ENCODE data around the gene NBAS.

DNA sequence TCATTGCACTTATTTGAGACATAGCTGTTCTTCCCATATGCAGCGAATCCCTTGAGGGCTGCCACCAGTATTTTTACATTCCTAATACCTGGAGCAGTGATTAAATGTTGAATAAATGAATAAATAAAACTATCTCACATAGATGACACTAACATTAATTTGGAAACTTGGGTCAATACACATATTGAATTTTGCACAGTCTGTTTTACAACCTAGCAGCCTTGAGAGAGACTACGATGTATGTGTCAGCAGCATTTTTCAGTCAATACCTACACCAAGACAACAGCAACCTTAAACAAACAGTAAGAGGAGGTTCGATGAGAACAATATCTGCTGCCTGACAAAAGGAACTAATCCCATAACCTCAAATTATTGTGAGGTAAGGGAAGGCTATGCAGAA, 53.4 kb downstream of the NBAS start:
- TF ChIP-seq, protein P1, sequence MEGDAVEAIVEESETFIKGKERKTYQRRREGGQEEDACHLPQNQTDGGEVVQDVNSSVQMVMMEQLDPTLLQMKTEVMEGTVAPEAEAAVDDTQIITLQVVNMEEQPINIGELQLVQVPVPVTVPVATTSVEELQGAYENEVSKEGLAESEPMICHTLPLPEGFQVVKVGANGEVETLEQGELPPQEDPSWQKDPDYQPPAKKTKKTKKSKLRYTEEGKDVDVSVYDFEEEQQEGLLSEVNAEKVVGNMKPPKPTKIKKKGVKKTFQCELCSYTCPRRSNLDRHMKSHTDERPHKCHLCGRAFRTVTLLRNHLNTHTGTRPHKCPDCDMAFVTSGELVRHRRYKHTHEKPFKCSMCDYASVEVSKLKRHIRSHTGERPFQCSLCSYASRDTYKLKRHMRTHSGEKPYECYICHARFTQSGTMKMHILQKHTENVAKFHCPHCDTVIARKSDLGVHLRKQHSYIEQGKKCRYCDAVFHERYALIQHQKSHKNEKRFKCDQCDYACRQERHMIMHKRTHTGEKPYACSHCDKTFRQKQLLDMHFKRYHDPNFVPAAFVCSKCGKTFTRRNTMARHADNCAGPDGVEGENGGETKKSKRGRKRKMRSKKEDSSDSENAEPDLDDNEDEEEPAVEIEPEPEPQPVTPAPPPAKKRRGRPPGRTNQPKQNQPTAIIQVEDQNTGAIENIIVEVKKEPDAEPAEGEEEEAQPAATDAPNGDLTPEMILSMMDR (IDR thresholded peaks at IDR 0.05) = no peak
- TF ChIP-seq POLR2A (IDR thresholded peaks at IDR 0.05) = no peak

All from esophagus squamous epithelium (tissue), 4 donors.